Ishikawa (cell line): ENCODE measurements around the gene ACTN1.

Source experiments
- CEBPB ChIP-seq: IDR thresholded peaks from 2 replicates; pipeline ENCODE4 v1.6.1; 2012
- CREB1 ChIP-seq: IDR thresholded peaks from 2 replicates; pipeline ENCODE4 v1.6.1; 2012; ENCODE audit warnings: low read depth
- EGR1 ChIP-seq: IDR thresholded peaks from 2 replicates; pipeline ENCODE4 v1.6.1; 2012
- EP300 ChIP-seq: IDR thresholded peaks from 2 replicates; pipeline ENCODE4 v1.6.1; 2012; ENCODE audit warnings: borderline replicate concordance
- FOXM1 ChIP-seq: IDR thresholded peaks from 2 replicates; pipeline ENCODE4 v1.6.1; 2012; ENCODE audit warnings: low read depth, borderline replicate concordance
- MAX ChIP-seq: IDR thresholded peaks from 2 replicates; pipeline ENCODE4 v1.6.1; 2012
- NFIC ChIP-seq: IDR thresholded peaks from 2 replicates; pipeline ENCODE4 v1.6.1; 2012
- RAD21 ChIP-seq: IDR thresholded peaks from 2 replicates; pipeline ENCODE4 v1.6.1; 2012; ENCODE audit warnings: low read depth
- REST ChIP-seq: IDR thresholded peaks from 2 replicates; pipeline ENCODE4 v1.6.1; 2012; ENCODE audit warnings: low read depth, mild to moderate bottlenecking
- TAF1 ChIP-seq: IDR thresholded peaks from 2 replicates; pipeline ENCODE4 v1.6.1; 2012; ENCODE audit warnings: low read depth, mild to moderate bottlenecking
- TCF12 ChIP-seq: IDR thresholded peaks from 2 replicates; pipeline ENCODE4 v1.6.1; 2012; ENCODE audit warnings: low read depth
- TEAD4 ChIP-seq: IDR thresholded peaks from 2 replicates; pipeline ENCODE4 v1.6.1; 2012
- USF1 ChIP-seq: IDR thresholded peaks from 2 replicates; pipeline ENCODE4 v1.6.1; 2012
- YY1 ChIP-seq: IDR thresholded peaks from 2 replicates; pipeline ENCODE4 v1.6.1; 2012; ENCODE audit warnings: low read depth
- ZBTB7A ChIP-seq: IDR thresholded peaks from 2 replicates; pipeline ENCODE4 v1.6.1; 2012; ENCODE audit warnings: low read depth

Gene ACTN1

GRCh38 chr14:69008421-69008884 is 29.4 kb upstream of the ACTN1 start:
- TF ChIP-seq CREB1 = no peak
- no peak for TF ChIP-seq USF1
- peak; percentile 66 for TF ChIP-seq NFIC

GRCh38 chr14:69006346-69006745 is 27.2 kb upstream of the ACTN1 start:
- TF ChIP-seq USF1 = no peak

- TF ChIP-seq TEAD4 (0 out of 2 replicates have a peak, but pooled peaks have one; percentile 15), NFIC (peak; percentile 57), CEBPB (no peak), MAX (no peak; the same call in 1 of the 2 replicates), TCF12 (peak; percentile 80), TAF1 (no peak), USF1 (no peak), RAD21 (0 out of 2 replicates have a peak, but pooled peaks have one; percentile 11), CREB1 (no peak), REST (no peak), YY1 (no peak), ZBTB7A (no peak), EGR1 (0 out of 2 replicates have a peak, but pooled peaks have one; percentile 8), FOXM1 (no peak), EP300 (peak; percentile 81; the same call in 1 of the 2 replicates)
Measured at GRCh38 chr14:69005432-69006148, 26.5 kb upstream of the ACTN1 start.

GRCh38 chr14:69004731-69005431 is 25.8 kb upstream of the ACTN1 start:
- TF ChIP-seq TEAD4 (0 out of 2 replicates have a peak, but pooled peaks have one; percentile 48), USF1 (no peak)

- TF ChIP-seq TEAD4 = no peak
- TF ChIP-seq REST = no peak
- TF ChIP-seq TAF1 = no peak
- TF ChIP-seq EP300 = no peak
- TF ChIP-seq ZBTB7A = no peak
- no peak for TF ChIP-seq CREB1
- TF ChIP-seq CEBPB = no peak
- no peak for TF ChIP-seq MAX
- TF ChIP-seq TCF12 = no peak
- TF ChIP-seq NFIC = no peak
- no peak for TF ChIP-seq EGR1
- TF ChIP-seq USF1 = no peak
Measured at GRCh38 chr14:69003626-69004025, 24.5 kb upstream of the ACTN1 start.
